ENCODE results near the gene SLC4A11.
A peak's percentile ranks its signal among the peaks of the same experiment; 100 is the strongest.

The SLC4A11 gene

DNA sequence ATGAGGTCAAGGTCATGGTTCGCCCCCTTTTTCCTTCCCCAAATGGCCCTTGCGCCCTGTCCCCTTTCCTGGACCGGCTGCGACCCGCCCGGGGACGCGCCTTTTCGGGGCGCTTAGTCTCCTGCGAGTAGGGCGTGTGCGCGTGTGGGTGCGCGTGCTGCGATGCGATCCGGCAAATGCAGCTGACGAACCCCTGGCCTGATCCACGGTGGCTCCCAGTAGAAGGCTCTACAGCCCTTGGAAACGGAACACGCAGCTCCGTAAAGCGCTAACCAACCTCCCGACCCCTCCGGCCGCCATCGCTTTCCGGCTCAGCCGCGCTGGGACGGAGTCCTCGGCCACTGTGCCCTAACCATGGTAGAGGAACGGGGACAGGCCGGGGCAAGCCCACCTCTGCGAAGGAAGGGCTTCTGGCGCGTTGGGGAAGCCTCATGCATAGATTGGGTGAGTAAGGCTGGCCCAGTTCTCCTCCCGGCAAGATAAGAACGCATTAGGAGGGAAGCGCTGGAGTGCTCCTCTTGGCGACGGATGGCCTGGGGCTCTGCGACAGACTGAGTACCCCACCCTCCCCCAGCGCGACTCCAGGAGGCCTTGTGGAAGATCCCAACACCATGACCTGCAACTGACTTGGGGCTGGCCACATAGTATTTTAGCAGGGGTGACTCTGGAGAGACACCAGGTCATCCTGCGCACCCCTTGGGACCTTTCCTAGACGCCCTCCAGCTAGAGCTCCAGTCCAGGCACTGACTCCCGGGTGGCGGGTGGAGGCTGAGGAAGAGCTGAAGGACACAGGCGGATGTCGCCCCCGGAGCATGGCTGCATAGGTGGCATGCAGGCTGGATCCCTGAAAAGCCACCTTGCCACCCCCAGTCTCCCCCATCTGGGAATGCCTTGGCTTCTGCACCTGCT is 1.1 kb upstream of the SLC4A11 start:
- no peak overlapping the region for H3K27ac Mint-ChIP-seq
- H3K27me3 Mint-ChIP-seq: peaks cover 94% of the 10 kb centered on the region
- H3K36me3 Mint-ChIP-seq: no peaks in the 10 kb centered on the region
- no peaks in the 10 kb centered on the region for H3K9me3 Mint-ChIP-seq
- peak overlapping the region; percentile 89 for H3K4me3 Mint-ChIP-seq
- DNase-seq: peak; percentile 35
- H3K4me1 Mint-ChIP-seq: peaks cover 14% of the 10 kb centered on the region
- CTCF ChIA-PET: interaction anchor here (0.9 to 1.2 kb wide), 2 partner anchors 9 to 13 kb away, joined by 3 to 4 read pairs; no protein-coding TSS in a partner anchor

DNA sequence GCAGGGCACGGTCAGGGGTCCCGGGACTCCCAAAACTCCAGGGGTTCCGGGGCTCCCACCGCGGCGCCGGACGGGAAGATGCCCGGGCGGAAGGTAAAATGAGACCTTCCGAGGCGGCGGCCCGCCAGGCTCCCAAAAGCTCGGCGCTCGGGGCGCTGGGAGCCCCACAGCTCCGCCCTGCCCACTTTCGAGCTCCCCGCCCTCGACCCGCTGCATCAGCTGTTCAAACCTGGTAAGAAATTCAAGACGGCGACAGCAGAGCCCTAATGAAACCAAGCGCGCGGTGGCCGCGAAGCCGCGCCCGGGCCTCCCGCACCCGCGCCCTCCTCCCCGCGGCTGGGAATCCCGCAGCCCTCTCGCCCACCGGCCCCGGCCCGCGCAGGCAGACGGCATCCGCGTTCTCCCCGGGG is 369 bp downstream of the SLC4A11 start:
- CTCF ChIA-PET: interaction anchor here (1.1 kb wide), 1 partner anchor 20 kb away, joined by 3 read pairs; no protein-coding TSS in a partner anchor
- H3K4me1 Mint-ChIP-seq: peaks cover 14% of the 10 kb centered on the region
- no peak overlapping the region for H3K27ac Mint-ChIP-seq
- peak; percentile 80 for DNase-seq
- H3K27me3 Mint-ChIP-seq: peaks cover 88% of the 10 kb centered on the region
- peak overlapping the region; percentile 78 for H3K4me3 Mint-ChIP-seq
- H3K36me3 Mint-ChIP-seq: no peaks in the 10 kb centered on the region
- H3K9me3 Mint-ChIP-seq: no peaks in the 10 kb centered on the region

DNA sequence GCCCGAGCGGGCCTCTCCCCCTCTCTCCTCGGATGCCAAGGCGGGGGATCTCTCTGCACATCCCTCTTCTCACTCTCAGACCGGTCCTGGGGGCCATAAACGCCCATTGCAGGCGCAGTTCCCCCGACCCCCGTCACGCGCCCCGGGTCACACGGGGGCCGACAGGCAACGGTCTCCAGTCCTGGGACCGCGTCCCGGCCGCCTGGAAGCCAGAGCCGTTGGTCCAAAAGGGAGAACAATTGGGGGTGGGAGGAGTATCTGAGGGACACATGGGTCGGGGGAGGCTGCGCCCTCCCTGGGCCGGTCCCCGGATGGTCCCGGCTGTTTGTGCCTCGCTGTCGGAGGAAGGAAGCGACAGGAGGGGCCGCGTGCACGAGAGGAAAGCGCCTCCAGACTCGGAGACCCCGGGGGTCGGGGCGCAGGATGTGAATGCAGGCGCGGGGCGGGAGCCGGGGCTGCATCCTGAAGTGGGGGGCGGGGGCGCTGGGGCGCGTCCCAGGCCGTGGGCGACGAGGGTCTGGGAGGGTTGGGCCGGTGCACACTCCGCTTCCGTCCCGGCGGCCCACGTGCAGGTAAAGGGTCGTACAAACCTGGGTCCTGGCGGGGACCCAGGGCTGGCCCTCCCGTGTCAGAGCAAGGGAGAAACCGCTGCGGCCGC is 903 bp downstream of the SLC4A11 start:
- no peak overlapping the region for H3K27ac Mint-ChIP-seq
- H3K4me3 Mint-ChIP-seq: peak overlapping the region; percentile 78
- H3K9me3 Mint-ChIP-seq: no peaks in the 10 kb centered on the region
- peaks cover 84% of the 10 kb centered on the region for H3K27me3 Mint-ChIP-seq
- peaks cover 14% of the 10 kb centered on the region for H3K4me1 Mint-ChIP-seq
- peak; percentile 46 for DNase-seq
- CTCF ChIA-PET: no interaction called here
- H3K36me3 Mint-ChIP-seq: no peaks in the 10 kb centered on the region

DNA sequence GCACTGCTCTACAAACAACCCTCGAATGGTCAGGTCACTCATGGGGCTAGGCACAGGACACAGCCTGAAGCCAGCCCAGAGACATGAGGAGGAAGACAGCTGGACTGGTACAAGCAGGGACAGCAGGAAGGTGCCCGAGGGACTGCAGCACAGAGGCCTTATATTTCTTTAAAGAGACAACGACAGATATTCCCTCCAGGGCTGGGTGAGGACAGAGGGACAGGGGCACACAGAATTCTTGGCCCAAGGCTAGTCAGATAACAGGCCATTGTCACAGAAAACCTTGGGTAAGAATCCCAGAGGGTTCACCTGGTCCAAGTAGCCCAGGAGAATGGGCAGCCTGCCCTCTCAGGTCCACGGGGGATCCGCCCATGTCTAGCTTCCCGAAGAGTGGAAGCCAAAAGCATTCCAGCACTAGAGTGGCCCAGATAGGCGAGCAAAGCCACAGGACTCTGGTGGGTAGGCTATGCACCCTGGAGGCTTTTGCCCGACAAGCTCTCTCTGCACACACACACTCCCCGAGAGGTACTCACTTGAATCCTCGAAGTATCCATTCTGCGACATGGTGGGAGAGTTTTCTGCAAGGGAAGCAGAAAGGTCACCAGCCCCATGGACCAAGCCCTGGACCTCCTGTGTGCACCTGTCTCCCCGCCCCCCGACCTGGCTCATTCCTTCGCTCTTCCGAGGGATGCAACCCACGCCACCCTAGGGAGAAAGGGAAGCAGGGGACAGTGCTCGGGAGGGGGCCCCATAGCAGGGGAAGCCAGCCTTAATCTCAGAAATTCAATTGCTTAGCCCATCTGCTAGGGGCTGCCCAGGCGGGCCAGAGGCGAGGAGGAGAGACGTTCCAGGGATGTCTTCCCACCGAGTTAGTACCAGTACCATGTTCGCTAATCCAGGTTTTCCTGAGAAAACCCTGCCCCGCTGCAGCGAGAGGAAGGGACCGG is 1.7 kb downstream of the SLC4A11 start:
- H3K36me3 Mint-ChIP-seq: no peaks in the 10 kb centered on the region
- peak overlapping the region; percentile 78 for H3K4me3 Mint-ChIP-seq
- CTCF ChIA-PET: no interaction called here
- no peak overlapping the region for H3K27ac Mint-ChIP-seq
- peaks cover 14% of the 10 kb centered on the region for H3K4me1 Mint-ChIP-seq
- H3K27me3 Mint-ChIP-seq: peaks cover 78% of the 10 kb centered on the region
- no peaks in the 10 kb centered on the region for H3K9me3 Mint-ChIP-seq
- DNase-seq: no peak

DNA sequence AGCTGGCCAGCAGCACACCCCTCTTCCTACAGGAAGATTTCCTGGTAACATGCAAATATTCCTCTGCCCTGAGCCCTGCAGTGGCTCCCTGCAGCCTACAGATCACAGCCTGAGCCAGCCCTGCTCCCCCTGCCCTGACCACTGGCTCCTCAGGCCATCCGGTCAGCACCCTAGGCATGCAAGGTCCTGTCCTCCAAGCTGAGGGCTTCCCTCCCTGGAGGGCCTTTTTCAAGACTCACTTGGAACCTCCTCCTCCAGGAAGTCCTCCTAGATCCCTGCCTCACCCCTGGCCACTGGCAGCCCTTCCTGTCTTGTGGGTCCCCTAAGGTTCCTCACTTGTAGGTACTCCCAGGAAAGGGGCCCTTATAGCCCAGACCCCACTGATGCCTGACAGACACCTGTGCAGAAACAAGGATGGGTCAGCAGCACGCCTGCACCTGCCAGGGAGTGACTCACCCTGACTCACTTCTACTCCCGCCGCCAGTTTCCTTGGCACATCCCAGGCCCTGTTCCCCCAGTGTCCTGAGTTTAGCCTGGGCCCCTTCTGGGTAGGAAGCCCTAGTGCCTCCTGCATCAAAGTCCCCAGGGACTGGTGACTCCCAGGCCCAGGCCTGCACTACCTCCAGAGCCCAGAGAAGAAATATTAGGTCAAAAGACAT is 3.2 kb downstream of the SLC4A11 start:
- CTCF ChIA-PET: no interaction called here
- no peak for DNase-seq
- peak overlapping the region; percentile 45 for H3K27ac Mint-ChIP-seq
- H3K9me3 Mint-ChIP-seq: no peaks in the 10 kb centered on the region
- peaks cover 14% of the 10 kb centered on the region for H3K4me1 Mint-ChIP-seq
- H3K4me3 Mint-ChIP-seq: no peak overlapping the region
- H3K36me3 Mint-ChIP-seq: no peaks in the 10 kb centered on the region
- H3K27me3 Mint-ChIP-seq: peaks cover 63% of the 10 kb centered on the region

DNA sequence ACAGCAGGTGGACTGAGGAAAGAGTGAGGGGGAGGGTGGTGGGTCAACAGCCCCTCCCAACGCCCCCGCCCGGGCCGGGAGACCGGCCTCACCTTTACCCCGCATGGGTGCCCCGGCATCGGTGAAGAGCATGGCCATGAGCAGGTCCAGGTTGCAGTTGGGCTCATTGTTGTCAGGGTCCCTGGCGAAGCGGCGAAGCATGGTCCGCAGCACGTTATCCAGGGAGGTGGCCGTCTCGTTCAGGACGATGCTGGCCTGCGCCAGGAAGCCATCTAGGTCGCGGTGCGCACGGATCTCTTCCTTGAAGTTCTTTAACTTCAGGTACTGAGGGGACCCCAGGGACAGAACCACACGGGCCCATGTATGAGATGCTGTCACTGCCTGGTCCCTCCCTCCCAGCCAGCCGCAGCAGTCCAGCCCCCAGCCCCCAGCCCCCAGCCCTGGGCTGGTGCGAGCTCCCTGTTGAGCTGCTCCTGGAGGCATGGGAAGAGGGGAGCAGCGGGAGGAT is 4.9 kb downstream of the SLC4A11 start:
- H3K4me1 Mint-ChIP-seq: peaks cover 7% of the 10 kb centered on the region
- no peak overlapping the region for H3K4me3 Mint-ChIP-seq
- H3K36me3 Mint-ChIP-seq: no peaks in the 10 kb centered on the region
- no peak for DNase-seq
- H3K27me3 Mint-ChIP-seq: peaks cover 46% of the 10 kb centered on the region
- CTCF ChIA-PET: no interaction called here
- no peak overlapping the region for H3K27ac Mint-ChIP-seq
- no peaks in the 10 kb centered on the region for H3K9me3 Mint-ChIP-seq

DNA sequence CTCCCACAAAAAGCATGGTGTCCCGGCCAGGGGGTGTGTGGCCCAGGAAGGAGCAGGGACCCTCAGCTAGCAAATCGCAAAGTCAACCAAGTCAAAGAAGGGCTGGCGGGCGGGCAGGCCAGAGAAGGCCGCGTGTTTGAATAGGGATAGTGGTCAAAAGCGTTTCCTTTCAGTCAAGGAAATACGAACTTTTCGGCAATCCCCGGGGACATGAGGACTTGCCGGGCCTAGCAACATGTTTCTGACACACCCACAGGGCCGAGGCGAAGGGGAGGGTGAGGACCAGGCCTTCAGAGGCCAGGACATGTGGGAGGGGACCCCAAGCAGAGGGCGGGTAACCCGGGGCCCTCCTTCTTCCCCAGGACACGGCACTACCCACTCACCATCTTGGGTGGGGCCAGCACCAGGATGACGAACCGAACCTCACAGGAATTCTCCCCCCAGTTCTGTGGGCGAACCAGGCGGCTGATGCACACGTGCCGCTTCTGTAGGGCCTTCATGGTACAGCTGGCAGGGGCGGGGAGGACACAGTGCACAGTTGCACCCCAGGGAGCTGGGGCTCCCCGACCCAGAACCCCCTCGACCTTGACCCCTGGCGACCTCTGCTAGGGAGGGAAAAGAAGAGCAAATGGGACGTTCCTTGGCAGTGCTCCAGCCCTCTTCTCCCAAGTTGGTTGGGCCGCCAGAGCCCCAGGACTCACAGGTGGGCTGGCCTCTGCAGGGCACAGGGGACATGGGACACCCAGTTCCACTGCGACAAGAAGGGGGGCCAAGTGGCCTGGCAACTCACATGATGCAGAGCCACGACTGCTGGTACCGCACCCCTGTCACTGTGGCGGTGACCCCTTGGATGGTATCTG is 5.6 kb downstream of the SLC4A11 start:
- no peak overlapping the region for H3K4me3 Mint-ChIP-seq
- DNase-seq: no peak
- H3K27ac Mint-ChIP-seq: no peak overlapping the region
- H3K27me3 Mint-ChIP-seq: peaks cover 42% of the 10 kb centered on the region
- H3K4me1 Mint-ChIP-seq: peaks cover 7% of the 10 kb centered on the region
- CTCF ChIA-PET: interaction anchor here (1.0 kb wide), 1 partner anchor 15 kb away, joined by 4 read pairs; no protein-coding TSS in a partner anchor
- no peaks in the 10 kb centered on the region for H3K36me3 Mint-ChIP-seq
- H3K9me3 Mint-ChIP-seq: no peaks in the 10 kb centered on the region

DNA sequence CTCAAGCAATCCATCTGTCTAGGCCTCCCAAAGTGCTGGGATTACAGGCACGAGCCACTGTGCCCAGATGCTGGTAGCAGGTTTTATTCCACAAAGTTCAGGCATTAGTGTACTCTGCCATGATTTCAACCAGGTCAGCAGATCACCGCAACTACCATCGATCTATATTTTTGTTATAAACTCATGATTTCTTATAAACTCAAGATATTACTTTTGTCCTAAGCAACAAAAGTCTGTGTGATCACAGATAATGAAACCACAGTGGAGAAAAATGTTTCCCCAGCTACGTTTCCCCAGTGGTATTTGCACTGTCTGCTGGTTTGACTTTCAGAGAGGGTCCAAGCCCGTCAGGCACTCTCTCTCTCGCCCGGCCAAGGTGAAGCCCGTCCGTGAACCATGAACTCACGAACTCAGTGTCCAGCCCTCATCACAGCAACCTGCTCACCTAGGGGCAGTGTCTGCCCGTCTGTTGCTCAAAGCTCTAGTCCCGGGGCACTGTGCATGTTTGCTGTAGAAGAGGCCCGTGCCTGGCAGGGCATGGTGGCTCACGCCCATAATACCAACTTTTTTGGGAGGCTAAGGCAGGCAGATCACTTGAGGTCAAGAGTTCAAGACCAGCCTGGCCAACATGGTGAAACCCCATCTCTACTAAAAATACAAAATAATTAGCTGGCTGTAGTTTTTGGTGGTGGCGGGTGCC is 7.0 kb downstream of the SLC4A11 start:
- H3K36me3 Mint-ChIP-seq: no peaks in the 10 kb centered on the region
- H3K27me3 Mint-ChIP-seq: peaks cover 28% of the 10 kb centered on the region
- no peak overlapping the region for H3K4me3 Mint-ChIP-seq
- CTCF ChIA-PET: interaction anchor here (0.9 to 1.0 kb wide), 2 partner anchors 9 to 13 kb away, joined by 3 to 4 read pairs; no protein-coding TSS in a partner anchor
- DNase-seq: no peak
- peaks cover 2% of the 10 kb centered on the region for H3K4me1 Mint-ChIP-seq
- no peaks in the 10 kb centered on the region for H3K9me3 Mint-ChIP-seq
- H3K27ac Mint-ChIP-seq: no peak overlapping the region

DNA sequence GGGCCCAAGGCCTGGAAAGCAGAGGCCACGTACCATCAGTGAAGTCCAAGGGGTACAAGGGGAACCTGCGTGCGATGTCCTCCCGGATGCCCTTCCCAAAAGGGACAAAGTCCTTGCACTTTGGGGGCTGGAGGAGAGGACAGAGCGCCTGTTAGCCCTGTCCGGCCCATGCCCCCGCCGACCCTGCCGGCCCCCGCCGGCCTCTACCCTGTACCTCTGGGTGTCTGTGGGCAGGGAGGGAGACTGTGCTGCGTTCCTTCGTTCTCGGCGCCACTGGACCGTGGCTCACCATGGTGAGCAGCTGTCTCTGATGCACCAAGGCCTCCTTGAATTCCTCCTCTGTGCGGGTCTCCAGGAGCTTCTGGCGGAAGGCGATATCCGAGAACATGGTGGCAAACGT is 7.9 kb downstream of the SLC4A11 start:
- Mint-ChIP-seq H3K27me3 (peaks cover 19% of the 10 kb centered on the region), H3K4me1 (no peaks in the 10 kb centered on the region), H3K9me3 (no peaks in the 10 kb centered on the region), H3K36me3 (no peaks in the 10 kb centered on the region), H3K27ac (no peak overlapping the region), H3K4me3 (no peak overlapping the region)
- no peak for DNase-seq
- CTCF ChIA-PET: no interaction called here

DNA sequence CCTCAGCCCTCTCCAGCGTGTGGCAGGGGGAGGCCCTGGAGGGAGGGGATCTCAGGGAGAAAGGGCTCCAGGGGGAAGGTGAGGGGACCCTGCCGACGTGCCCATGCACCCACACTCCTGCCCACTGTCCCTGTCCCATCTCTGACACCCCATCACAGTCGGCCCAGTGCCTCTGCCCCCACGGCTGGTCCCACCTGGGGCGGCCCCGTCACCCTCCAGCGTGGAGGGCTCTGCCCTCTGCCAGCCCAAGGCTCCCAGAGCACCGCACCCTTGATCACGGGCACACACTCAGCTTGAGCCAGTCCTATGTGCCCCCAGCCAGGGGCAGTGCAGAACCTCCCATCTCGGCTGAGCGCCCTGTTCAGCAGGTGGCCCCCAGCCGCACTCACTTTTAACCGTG is 9.2 kb downstream of the SLC4A11 start:
- H3K27ac Mint-ChIP-seq: no peak overlapping the region

DNA sequence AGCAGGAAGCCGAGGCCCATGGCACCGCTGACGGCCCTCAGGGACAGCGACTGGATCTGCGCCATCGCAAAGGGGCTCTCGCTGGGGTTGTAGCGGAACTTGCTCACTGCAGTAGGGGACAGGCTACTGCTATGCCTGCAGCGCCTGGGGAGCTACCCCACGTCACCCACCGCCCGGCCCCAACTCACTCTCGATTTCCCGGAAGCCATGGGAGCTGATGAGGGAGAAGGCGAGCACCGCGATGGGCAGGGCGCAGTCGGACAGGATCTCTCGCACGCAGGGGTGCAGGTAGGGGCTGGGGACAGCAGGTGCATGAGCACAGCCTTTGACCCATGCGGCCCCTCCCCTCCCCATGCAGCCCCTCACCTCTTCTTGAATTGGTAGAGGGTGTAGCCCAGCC is 9.8 kb downstream of the SLC4A11 start:
- H3K36me3 Mint-ChIP-seq: no peaks in the 10 kb centered on the region

More for the DNA sequence above, 9.2 kb downstream of the SLC4A11 start:
- Mint-ChIP-seq H3K4me1 (peaks cover under 1% of the 10 kb centered on the region), H3K27me3 (peaks cover 6% of the 10 kb centered on the region), H3K9me3 (no peaks in the 10 kb centered on the region), H3K4me3 (no peak overlapping the region), H3K36me3 (no peaks in the 10 kb centered on the region)
- CTCF ChIA-PET: interaction anchor here (0.5 kb wide), 1 partner anchor 184 kb away, joined by 3 read pairs; no protein-coding TSS in a partner anchor
- no peak for DNase-seq

DNA sequence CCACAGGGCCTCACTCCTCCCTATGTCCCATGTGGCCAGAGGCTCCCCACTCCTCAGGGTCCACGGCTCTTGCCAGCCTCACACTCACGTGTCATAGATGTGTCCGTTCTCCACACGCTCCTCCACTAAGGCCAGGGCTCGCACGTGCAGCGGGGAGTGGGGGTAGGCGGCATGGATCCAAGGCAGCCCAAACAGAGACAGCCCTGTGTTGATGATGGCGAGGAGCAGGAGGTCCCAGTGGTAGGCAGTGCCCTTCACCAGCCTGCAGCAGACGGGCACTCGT is 10.3 kb downstream of the SLC4A11 start:
- H3K9me3 Mint-ChIP-seq: no peaks in the 10 kb centered on the region

More for the DNA sequence above, 9.8 kb downstream of the SLC4A11 start:
- no peak for DNase-seq
- H3K27me3 Mint-ChIP-seq: no peaks in the 10 kb centered on the region
- CTCF ChIA-PET: no interaction called here
- no peak overlapping the region for H3K27ac Mint-ChIP-seq
- no peaks in the 10 kb centered on the region for H3K9me3 Mint-ChIP-seq
- H3K4me3 Mint-ChIP-seq: no peak overlapping the region
- H3K4me1 Mint-ChIP-seq: peaks cover 2% of the 10 kb centered on the region

More for the DNA sequence above, 10.3 kb downstream of the SLC4A11 start:
- Mint-ChIP-seq H3K36me3 (peaks cover under 1% of the 10 kb centered on the region), H3K27me3 (no peaks in the 10 kb centered on the region), H3K4me1 (peaks cover 5% of the 10 kb centered on the region), H3K4me3 (no peak overlapping the region), H3K27ac (no peak overlapping the region)
- no peak for DNase-seq
- CTCF ChIA-PET: no interaction called here

Data from activated naive CD4-positive, alpha-beta T cell treated with anti-CD3 and anti-CD28 coated beads, Interleukin-2, amount 10 ng/mL, durations not matched to agents 7 days and 5 days (primary cell).